Subcutaneous abdominal adipose tissue (tissue), 5 donors: ENCODE results near the gene TMTC2.

ENCODE experiments used
- H3K27ac ChIP-seq: one replicate; pipeline ENCODE4 v1.7.0; 2013; ENCODE audit warnings: low read depth, mild to moderate bottlenecking, inconsistent platforms, low read length, moderate library complexity
- H3K27me3 ChIP-seq, 5 donors: one replicate each; pipeline ENCODE4 v1.7.0; 2013; ENCODE audit warnings: low read length in 5 of 5, inconsistent platforms in 1 of 5; ENCODE audit not compliant: control insufficient read depth in 5 of 5, insufficient read depth in 4 of 5
- H3K36me3 ChIP-seq, 5 donors: one replicate each; pipeline ENCODE4 v1.7.0; 2013; ENCODE audit warnings: low read length in 5 of 5; ENCODE audit not compliant: control insufficient read depth in 5 of 5, insufficient read depth in 5 of 5
- H3K4me1 ChIP-seq, 5 donors: one replicate each; pipeline ENCODE4 v1.7.0; 2013; ENCODE audit warnings: low read length in 5 of 5, mild to moderate bottlenecking in 3 of 5, moderate library complexity in 1 of 5; ENCODE audit not compliant: control insufficient read depth in 5 of 5, insufficient read depth in 5 of 5
- H3K4me3 ChIP-seq, 5 donors: one replicate each; pipeline ENCODE4 v1.7.0; 2013; ENCODE audit warnings: low read length in 5 of 5, low read depth in 1 of 5
- H3K9ac ChIP-seq, 5 donors: one replicate each; pipeline ENCODE4 v1.7.0; 2013; ENCODE audit warnings: low read length in 5 of 5, mild to moderate bottlenecking in 4 of 5, moderate library complexity in 3 of 5
- H3K9me3 ChIP-seq, 5 donors: one replicate each; pipeline ENCODE4 v1.7.0; 2013; ENCODE audit warnings: low read length in 5 of 5; ENCODE audit not compliant: control insufficient read depth in 5 of 5
- donor health status: healthy.
- donor health status: healthy.
- donor health status: healthy.
- donor health status: healthy.
- donor health status: healthy.

The TMTC2 gene

GRCh38 chr12:82930301-82930700 is 243.6 kb downstream of the TMTC2 start:
- Histone ChIP-seq H3K27ac (no peak overlapping the region), H3K27me3 (no peaks in the 10 kb centered on the region), H3K36me3 (no peaks in the 10 kb centered on the region), H3K9me3 (no peaks in the 10 kb centered on the region), H3K4me1 (no peaks in the 10 kb centered on the region), H3K4me3 (no peak overlapping the region), H3K9ac (no peak overlapping the region)

GRCh38 chr12:82931349-82932116 is 244.8 kb downstream of the TMTC2 start:
- Histone ChIP-seq H3K9me3 (no peaks in the 10 kb centered on the region), H3K9ac (no peak overlapping the region), H3K4me1 (no peaks in the 10 kb centered on the region), H3K27ac (no peak overlapping the region), H3K27me3 (no peaks in the 10 kb centered on the region), H3K36me3 (no peaks in the 10 kb centered on the region), H3K4me3 (no peak overlapping the region)

- Histone ChIP-seq H3K27me3 (no peaks in the 10 kb centered on the region), H3K4me1 (peaks cover 0 to 3% (median 0%) of the 10 kb centered on the region in 5 donors)
These were observed 250.4 kb downstream of the TMTC2 start for GRCh38 chr12:82937151-82937550.

DNA sequence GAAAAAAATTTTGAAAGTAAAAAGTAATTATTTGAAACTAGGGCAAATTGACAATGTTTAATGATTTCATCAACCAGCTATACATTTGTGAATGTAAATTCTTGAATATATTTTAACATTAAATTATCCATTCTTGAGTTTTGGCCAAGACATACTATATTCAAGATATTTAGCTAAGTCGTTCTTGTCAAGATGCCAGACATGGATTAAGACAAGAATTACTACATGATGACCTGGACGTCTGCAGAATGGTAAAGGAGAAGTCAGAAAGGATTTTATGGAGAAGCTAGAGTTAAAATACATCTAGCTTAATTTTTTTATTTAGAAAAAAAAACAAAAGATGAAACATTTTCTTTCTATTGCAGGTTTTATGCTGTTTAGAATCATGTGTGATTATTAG is 255.8 kb downstream of the TMTC2 start:
- no peaks in the 10 kb centered on the region for H3K9me3 ChIP-seq

More at GRCh38 chr12:82937151-82937550, 250.4 kb downstream of the TMTC2 start:
- no peak overlapping the region for H3K4me3 ChIP-seq
- no peaks in the 10 kb centered on the region for H3K9me3 ChIP-seq
- H3K36me3 ChIP-seq = no peaks in the 10 kb centered on the region
- no peak overlapping the region for H3K27ac ChIP-seq
- no peak overlapping the region for H3K9ac ChIP-seq

GRCh38 chr12:82942991-82943401 is 256.3 kb downstream of the TMTC2 start:
- Histone ChIP-seq H3K9ac (no peak overlapping the region), H3K4me3 (no peak overlapping the region), H3K9me3 (no peaks in the 10 kb centered on the region), H3K36me3 (no peaks in the 10 kb centered on the region), H3K27me3 (no peaks in the 10 kb centered on the region), H3K4me1 (no peaks in the 10 kb centered on the region), H3K27ac (no peak overlapping the region)

More for the DNA sequence above, 255.8 kb downstream of the TMTC2 start:
- H3K9ac ChIP-seq = no peak overlapping the region
- no peaks in the 10 kb centered on the region for H3K36me3 ChIP-seq
- no peaks in the 10 kb centered on the region for H3K4me1 ChIP-seq
- H3K27ac ChIP-seq = no peak overlapping the region
- no peak overlapping the region for H3K4me3 ChIP-seq
- H3K27me3 ChIP-seq = no peaks in the 10 kb centered on the region

DNA sequence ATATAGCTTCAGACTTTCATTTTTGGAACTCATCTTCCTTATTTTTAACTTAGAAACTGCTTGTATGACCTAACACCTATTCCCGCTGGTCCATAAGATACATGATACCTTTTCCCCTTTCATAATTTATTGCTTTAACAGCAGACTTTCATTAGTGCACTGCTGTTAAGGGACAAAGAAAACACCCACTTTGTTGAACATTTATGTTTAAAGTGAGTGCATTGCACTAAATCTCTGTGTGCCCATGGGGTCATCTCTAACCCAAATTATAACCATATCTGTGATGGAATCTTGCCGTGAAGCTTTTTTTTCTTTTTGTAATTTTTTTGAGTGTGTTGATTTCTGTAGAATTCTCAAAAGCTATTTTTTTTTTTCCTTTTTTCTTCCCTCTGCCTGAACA is 261.8 kb downstream of the TMTC2 start:
- no peaks in the 10 kb centered on the region for H3K9me3 ChIP-seq
- H3K27ac ChIP-seq = no peak overlapping the region
- no peak overlapping the region for H3K9ac ChIP-seq
- no peaks in the 10 kb centered on the region for H3K27me3 ChIP-seq
- H3K4me1 ChIP-seq = no peaks in the 10 kb centered on the region
- H3K4me3 ChIP-seq = no peak overlapping the region
- no peaks in the 10 kb centered on the region for H3K36me3 ChIP-seq

DNA sequence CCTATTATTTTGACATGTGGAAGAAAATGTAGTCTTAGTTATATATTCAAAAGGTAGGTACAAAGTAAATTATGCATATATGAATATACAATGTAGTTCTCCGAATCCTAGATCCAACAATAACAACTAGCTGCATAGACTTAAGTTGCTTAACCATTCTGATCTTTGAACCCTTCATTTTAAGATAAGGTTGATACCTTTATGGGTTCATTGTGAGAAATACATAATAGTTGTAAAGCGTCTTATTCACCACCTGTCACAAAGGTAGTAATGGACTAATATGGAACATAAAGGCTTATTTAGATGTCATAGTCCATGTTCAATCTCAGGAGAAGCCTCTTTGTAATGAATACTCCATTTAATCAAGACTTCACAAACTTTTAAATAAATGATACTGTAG is 263.6 kb downstream of the TMTC2 start:
- no peak overlapping the region for H3K9ac ChIP-seq
- no peaks in the 10 kb centered on the region for H3K27me3 ChIP-seq
- H3K36me3 ChIP-seq = no peaks in the 10 kb centered on the region
- H3K4me1 ChIP-seq = peaks cover 0 to 4% (median 0%) of the 10 kb centered on the region in 5 donors
- no peak overlapping the region for H3K27ac ChIP-seq
- no peak overlapping the region for H3K4me3 ChIP-seq
- no peaks in the 10 kb centered on the region for H3K9me3 ChIP-seq

GRCh38 chr12:82952946-82953345 is 266.2 kb downstream of the TMTC2 start:
- H3K36me3 ChIP-seq = no peaks in the 10 kb centered on the region
- peaks cover 0 to 4% (median 0%) of the 10 kb centered on the region in 5 donors for H3K4me1 ChIP-seq
- H3K4me3 ChIP-seq = no peak overlapping the region
- no peak overlapping the region for H3K27ac ChIP-seq
- H3K9me3 ChIP-seq = no peaks in the 10 kb centered on the region
- H3K9ac ChIP-seq = no peak overlapping the region
- no peaks in the 10 kb centered on the region for H3K27me3 ChIP-seq

- no peak overlapping the region for H3K4me3 ChIP-seq
- H3K27me3 ChIP-seq = no peaks in the 10 kb centered on the region
- H3K9ac ChIP-seq = no peak overlapping the region
- H3K4me1 ChIP-seq = peaks cover 0 to 4% (median 0%) of the 10 kb centered on the region in 5 donors
- no peak overlapping the region for H3K27ac ChIP-seq
- no peaks in the 10 kb centered on the region for H3K36me3 ChIP-seq
- no peaks in the 10 kb centered on the region for H3K9me3 ChIP-seq
These were observed 266.7 kb downstream of the TMTC2 start for GRCh38 chr12:82953397-82953796.

- Histone ChIP-seq H3K9ac (no peak overlapping the region), H3K9me3 (no peaks in the 10 kb centered on the region), H3K27me3 (no peaks in the 10 kb centered on the region), H3K27ac (no peak overlapping the region), H3K4me3 (no peak overlapping the region), H3K36me3 (no peaks in the 10 kb centered on the region), H3K4me1 (peaks cover 0 to 4% (median 0%) of the 10 kb centered on the region in 5 donors)
These were observed 267.4 kb downstream of the TMTC2 start for GRCh38 chr12:82954064-82954463.
